ENCODE data around the gene CCDC15.

- TF ChIP-seq, protein P1, sequence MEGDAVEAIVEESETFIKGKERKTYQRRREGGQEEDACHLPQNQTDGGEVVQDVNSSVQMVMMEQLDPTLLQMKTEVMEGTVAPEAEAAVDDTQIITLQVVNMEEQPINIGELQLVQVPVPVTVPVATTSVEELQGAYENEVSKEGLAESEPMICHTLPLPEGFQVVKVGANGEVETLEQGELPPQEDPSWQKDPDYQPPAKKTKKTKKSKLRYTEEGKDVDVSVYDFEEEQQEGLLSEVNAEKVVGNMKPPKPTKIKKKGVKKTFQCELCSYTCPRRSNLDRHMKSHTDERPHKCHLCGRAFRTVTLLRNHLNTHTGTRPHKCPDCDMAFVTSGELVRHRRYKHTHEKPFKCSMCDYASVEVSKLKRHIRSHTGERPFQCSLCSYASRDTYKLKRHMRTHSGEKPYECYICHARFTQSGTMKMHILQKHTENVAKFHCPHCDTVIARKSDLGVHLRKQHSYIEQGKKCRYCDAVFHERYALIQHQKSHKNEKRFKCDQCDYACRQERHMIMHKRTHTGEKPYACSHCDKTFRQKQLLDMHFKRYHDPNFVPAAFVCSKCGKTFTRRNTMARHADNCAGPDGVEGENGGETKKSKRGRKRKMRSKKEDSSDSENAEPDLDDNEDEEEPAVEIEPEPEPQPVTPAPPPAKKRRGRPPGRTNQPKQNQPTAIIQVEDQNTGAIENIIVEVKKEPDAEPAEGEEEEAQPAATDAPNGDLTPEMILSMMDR (IDR thresholded peaks at IDR 0.05), result no peak
- TF ChIP-seq POLR2A (IDR thresholded peaks at IDR 0.05) (no peak), POLR2AphosphoS5 (IDR thresholded peaks at IDR 0.05) (no peak), EP300 (IDR thresholded peaks at IDR 0.05) (no peak)
Measured at GRCh38 chr11:124950601-124951330, 3.2 kb upstream of the CCDC15 start.

Data from suprapubic skin (tissue), 4 donors.